ENCODE results near the gene CEP85. TPM values are rescaled to one million over a fixed set of nuclear protein-coding genes. Genes with fewer than 3 reads are reported as not detected.

The CEP85 gene
- polyA plus RNA-seq, 4 donors: 12.8 to 20.4 (median 17.5) TPM

Other genes starting within 250 kb of the CEP85 start
- gene PAFAH2, start 236.1 kb upstream of the CEP85 start, polyA plus RNA-seq (ENCODE audit: insufficient read length in 4 of 4): 10 to 100 TPM in 3 of 4 donors, 1 to 10 TPM in 1; 5.0 to 20.0 (median 17.2) TPM
- 1 to 10 TPM; 1.2 to 2.2 (median 1.9) TPM for gene EXTL1, start 212.4 kb upstream of the CEP85 start, polyA plus RNA-seq (ENCODE audit: insufficient read length in 4 of 4)
- gene SLC30A2, start 188.1 kb upstream of the CEP85 start, polyA plus RNA-seq (ENCODE audit: insufficient read length in 4 of 4): 1 to 10 TPM in 3 of 4 donors, under 1 TPM in 1; 0.37 to 5.3 (median 3.6) TPM
- gene TRIM63, start 166.6 kb upstream of the CEP85 start, polyA plus RNA-seq (ENCODE audit: insufficient read length in 4 of 4): under 1 TPM; 0.07 to 0.98 (median 0.75) TPM
- 10 to 100 TPM; 16.5 to 22.8 (median 19.8) TPM for gene PDIK1L, start 122.4 kb upstream of the CEP85 start, polyA plus RNA-seq (ENCODE audit: insufficient read length in 4 of 4)
- 1 to 10 TPM in 3 of 4 donors, under 1 TPM in 1; 0.50 to 1.2 (median 1.2) TPM for gene FAM110D, start 75.1 kb upstream of the CEP85 start, polyA plus RNA-seq (ENCODE audit: insufficient read length in 4 of 4)
- gene C1orf232, start 65.2 kb upstream of the CEP85 start, polyA plus RNA-seq (ENCODE audit: insufficient read length in 4 of 4): under 1 TPM in 1 of 4 donors, not detected in 3; 0.56 TPM
- 10 to 100 TPM; 10.2 to 20.9 (median 14.4) TPM for gene ZNF593, start 64.3 kb upstream of the CEP85 start, polyA plus RNA-seq (ENCODE audit: insufficient read length in 4 of 4)
- gene ZNF593OS, start 62.4 kb upstream of the CEP85 start, polyA plus RNA-seq (ENCODE audit: insufficient read length in 4 of 4): 1 to 10 TPM in 3 of 4 donors, under 1 TPM in 1; 0.74 to 2.0 (median 1.2) TPM
- gene CNKSR1, start 56.7 kb upstream of the CEP85 start, polyA plus RNA-seq (ENCODE audit: insufficient read length in 4 of 4): 10 to 100 TPM in 2 of 4 donors, 1 to 10 TPM in 2; 2.1 to 20.9 (median 14.2) TPM
- under 1 TPM in 1 of 4 donors, not detected in 3; 0.12 TPM for gene CATSPER4, start 43.6 kb upstream of the CEP85 start, polyA plus RNA-seq (ENCODE audit: insufficient read length in 4 of 4)
- gene SH3BGRL3, start 45.9 kb downstream of the CEP85 start, polyA plus RNA-seq (ENCODE audit: insufficient read length in 4 of 4): 100 to 1,000 TPM in 3 of 4 donors, 10 to 100 TPM in 1; 98.1 to 119 (median 104) TPM
- 10 to 100 TPM; 18.8 to 56.9 (median 33.7) TPM for gene UBXN11, start 72.4 kb downstream of the CEP85 start, polyA plus RNA-seq (ENCODE audit: insufficient read length in 4 of 4)
- 1 to 10 TPM; 2.7 to 6.6 (median 5.2) TPM for gene CD52, start 83.8 kb downstream of the CEP85 start, polyA plus RNA-seq (ENCODE audit: insufficient read length in 4 of 4)
- gene CRYBG2, start 119.9 kb downstream of the CEP85 start, polyA plus RNA-seq (ENCODE audit: insufficient read length in 4 of 4): 1 to 10 TPM in 1 of 4 donors, under 1 TPM in 2, not detected in 1; 0.54 to 1.2 (median 0.98) TPM
- not detected for gene ZNF683, start 138.6 kb downstream of the CEP85 start, polyA plus RNA-seq (ENCODE audit: insufficient read length in 4 of 4)
- under 1 TPM in 2 of 4 donors, not detected in 2; 0.06 to 0.10 TPM for gene LIN28A, start 176.6 kb downstream of the CEP85 start, polyA plus RNA-seq (ENCODE audit: insufficient read length in 4 of 4)
- 10 to 100 TPM; 22.7 to 42.2 (median 34.0) TPM for gene DHDDS, start 198.1 kb downstream of the CEP85 start, polyA plus RNA-seq (ENCODE audit: insufficient read length in 4 of 4)
- gene HMGN2, start 238.2 kb downstream of the CEP85 start, polyA plus RNA-seq (ENCODE audit: insufficient read length in 4 of 4): 1,000 to 10,000 TPM; 1,076 to 1,222 (median 1,158) TPM